GM19463 (cell line): Measurements from ENCODE around the gene DPP10.
"Not testable (repeated sequence)": the region's sequence is repeated elsewhere in the genome, so short reads cannot be mapped to it uniquely, and the experiment has no call there.

Experiments
- ATAC-seq: cut with Tn5 transposase; IDR thresholded peaks from one replicate; pipeline ENCODE4 v1.9.1; 2021; ENCODE audit warnings: mild to moderate bottlenecking, moderate library complexity; ENCODE audit not compliant: unreplicated experiment

The DPP10 gene

GRCh38 chr2:115386465-115386864 lies 944.0 kb downstream of the DPP10 start:
- ATAC-seq, result no peak

- no peak for ATAC-seq
Measured at GRCh38 chr2:115389024-115389423, 946.6 kb downstream of the DPP10 start.

GRCh38 chr2:115389898-115390565 lies 947.6 kb downstream of the DPP10 start:
- ATAC-seq, result no peak

- no peak for ATAC-seq
Measured at GRCh38 chr2:115396579-115396978, 954.1 kb downstream of the DPP10 start.

GRCh38 chr2:115400940-115401339 lies 958.5 kb downstream of the DPP10 start:
- ATAC-seq, result no peak

- no peak for ATAC-seq
Measured at GRCh38 chr2:115412501-115412900, 970.1 kb downstream of the DPP10 start.

GRCh38 chr2:115413791-115414190 lies 971.4 kb downstream of the DPP10 start:
- no peak for ATAC-seq

- no peak for ATAC-seq
Measured at GRCh38 chr2:115414466-115414865, 972.0 kb downstream of the DPP10 start.

- no peak for ATAC-seq
Measured at GRCh38 chr2:115422004-115422634, 979.7 kb downstream of the DPP10 start.

GRCh38 chr2:115427436-115427835 lies 985.0 kb downstream of the DPP10 start:
- ATAC-seq, result no peak

GRCh38 chr2:115440746-115441145 lies 998.3 kb downstream of the DPP10 start:
- not testable (repeated sequence) for ATAC-seq

GRCh38 chr2:115443539-115444185 lies 1001.2 kb downstream of the DPP10 start:
- ATAC-seq, result no peak

- ATAC-seq, result peak; percentile 68
Measured at GRCh38 chr2:115460008-115460407, 1017.6 kb downstream of the DPP10 start.

- no peak for ATAC-seq
Measured at GRCh38 chr2:115480741-115481140, 1038.3 kb downstream of the DPP10 start.

- ATAC-seq, result no peak
Measured at GRCh38 chr2:115481842-115482241, 1039.4 kb downstream of the DPP10 start.

GRCh38 chr2:115483666-115484065 lies 1041.2 kb downstream of the DPP10 start:
- ATAC-seq, result no peak

GRCh38 chr2:115484486-115484885 lies 1042.0 kb downstream of the DPP10 start:
- no peak for ATAC-seq

GRCh38 chr2:115484983-115485382 lies 1042.5 kb downstream of the DPP10 start:
- ATAC-seq, result no peak

- no peak for ATAC-seq
Measured at GRCh38 chr2:115491186-115491793, 1048.8 kb downstream of the DPP10 start.

GRCh38 chr2:115505331-115505730 lies 1062.9 kb downstream of the DPP10 start:
- ATAC-seq, result no peak

- no peak for ATAC-seq
Measured at GRCh38 chr2:115520727-115521126, 1078.3 kb downstream of the DPP10 start.

- ATAC-seq, result no peak
Measured at GRCh38 chr2:115524452-115524851, 1082.0 kb downstream of the DPP10 start.
